Mesenchymal stem cell (in vitro differentiated cells and primary cell): ENCODE data around the gene TMEM178A.

ENCODE experiments used
- DNase-seq: peaks from one replicate; pipeline ENCODE4 v3.0.0-alpha.2; 2013
- H2AFZ ChIP-seq: one replicate; pipeline ENCODE4 v1.6.1; 2013; ENCODE audit warnings: low read depth, mild to moderate bottlenecking, control low read depth, inconsistent platforms, low read length, moderate library complexity
- H2AK5ac ChIP-seq: 2 replicates; pipeline ENCODE4 v1.6.1; 2013; ENCODE audit warnings: low read length, moderate library complexity, mild to moderate bottlenecking, inconsistent platforms; ENCODE audit not compliant: severe bottlenecking
- H2BK120ac ChIP-seq: one replicate; pipeline ENCODE4 v1.6.1; 2013; ENCODE audit warnings: low read depth, mild to moderate bottlenecking, inconsistent platforms, low read length, moderate library complexity
- H2BK12ac ChIP-seq, 2 experiments: one replicate each; pipeline ENCODE4 v1.6.1; 2013; ENCODE audit warnings: inconsistent platforms in 2 of 2, low read length in 2 of 2, mild to moderate bottlenecking in 2 of 2, moderate library complexity in 2 of 2, control low read depth in 1 of 2
- H2BK15ac ChIP-seq: one replicate; pipeline ENCODE4 v1.6.1; 2013; ENCODE audit warnings: mild to moderate bottlenecking, low read depth, inconsistent platforms; ENCODE audit not compliant: poor library complexity, severe bottlenecking
- H2BK5ac ChIP-seq: 2 replicates; pipeline ENCODE4 v1.6.1; 2013; ENCODE audit warnings: low read depth, mild to moderate bottlenecking, low read length, control low read depth, inconsistent platforms; ENCODE audit not compliant: poor library complexity, severe bottlenecking
- H3K14ac ChIP-seq, 2 experiments: one replicate each; pipeline ENCODE4 v1.6.1; 2013; ENCODE audit warnings: inconsistent platforms in 2 of 2, low read length in 2 of 2, control low read depth in 1 of 2, mild to moderate bottlenecking in 1 of 2, moderate library complexity in 1 of 2
- H3K18ac ChIP-seq, 2 experiments: one replicate each; pipeline ENCODE4 v1.6.1; 2013; ENCODE audit warnings: inconsistent platforms in 2 of 2, low read length in 2 of 2, control low read depth in 1 of 2, low read depth in 1 of 2, mild to moderate bottlenecking in 1 of 2
- H3K23ac ChIP-seq, 2 experiments: one replicate each; pipeline ENCODE4 v1.6.1; 2013; ENCODE audit warnings: inconsistent platforms in 2 of 2, low read length in 2 of 2, mild to moderate bottlenecking in 2 of 2, moderate library complexity in 2 of 2, control low read depth in 1 of 2
- H3K27ac ChIP-seq: 2 replicates; pipeline ENCODE4 v1.5.1; 2013; ENCODE audit warnings: mild to moderate bottlenecking, moderate library complexity, low read length, control low read depth, inconsistent platforms; ENCODE audit not compliant: poor library complexity, severe bottlenecking
- H3K27me3 ChIP-seq, 2 experiments: 2 replicates each; pipeline versions ENCODE4 v1.6.1 to v1.7.0; 2013; ENCODE audit warnings: low read length in 2 of 2, mild to moderate bottlenecking in 2 of 2, moderate library complexity in 2 of 2, control low read depth in 1 of 2, inconsistent platforms in 1 of 2; ENCODE audit not compliant: control insufficient read depth in 1 of 2, insufficient read depth in 1 of 2
- H3K36me3 ChIP-seq, 2 experiments: 2 replicates each; pipeline versions ENCODE4 v1.6.1 to v1.7.0; 2013; ENCODE audit warnings: low read length in 2 of 2, control low read depth in 1 of 2, inconsistent platforms in 1 of 2, low read depth in 1 of 2, mild to moderate bottlenecking in 1 of 2; ENCODE audit not compliant: insufficient read depth in 2 of 2, control insufficient read depth in 1 of 2
- H3K4ac ChIP-seq, 2 experiments: one replicate each; pipeline ENCODE4 v1.6.1; 2013; ENCODE audit warnings: inconsistent platforms in 2 of 2, low read length in 2 of 2, mild to moderate bottlenecking in 2 of 2, moderate library complexity in 2 of 2, control low read depth in 1 of 2, low read depth in 1 of 2
- H3K4me1 ChIP-seq: 2 replicates; pipeline ENCODE4 v1.6.1; 2013; ENCODE audit warnings: low read depth, low read length, control low read depth; ENCODE audit not compliant: control insufficient read depth, insufficient read depth
- H3K4me2 ChIP-seq: 2 replicates; pipeline ENCODE4 v1.6.1; 2013; ENCODE audit warnings: low read length, mild to moderate bottlenecking, inconsistent platforms; ENCODE audit not compliant: poor library complexity, severe bottlenecking
- H3K4me3 ChIP-seq, 2 experiments: 2 replicates each; pipeline versions ENCODE4 v1.5.1 to v1.7.0; 2013; ENCODE audit warnings: low read length in 2 of 2, mild to moderate bottlenecking in 2 of 2, control low read depth in 1 of 2, low read depth in 1 of 2; ENCODE audit not compliant: insufficient read depth in 1 of 2
- H3K79me1 ChIP-seq: replicated peaks from 2 replicates; pipeline ENCODE4 v1.6.1; 2013; ENCODE audit warnings: mild to moderate bottlenecking, control low read depth, low read length, inconsistent platforms; ENCODE audit not compliant: poor library complexity, severe bottlenecking
- H3K9ac ChIP-seq: 2 replicates; pipeline ENCODE4 v1.7.0; 2013; ENCODE audit warnings: mild to moderate bottlenecking, low read length, moderate library complexity
- H3K9me3 ChIP-seq: 2 replicates; pipeline ENCODE4 v1.7.0; 2013; ENCODE audit warnings: mild to moderate bottlenecking, low read length; ENCODE audit not compliant: control insufficient read depth
- H4K8ac ChIP-seq: one replicate; pipeline ENCODE4 v1.6.1; 2013; ENCODE audit warnings: inconsistent platforms, mild to moderate bottlenecking, low read length, moderate library complexity
- H4K91ac ChIP-seq: one replicate; pipeline ENCODE4 v1.6.1; 2013; ENCODE audit warnings: mild to moderate bottlenecking, low read length, inconsistent platforms
- WGBS: methylation state at CpG from one replicate; pipeline ENCODE4 v1.1.7; 2013; ENCODE audit warnings: mixed read lengths; 5-methylcytosine and 5-hydroxymethylcytosine counted together

Gene TMEM178A

GRCh38 chr2:39732482-39732881 lies 66.8 kb downstream of the TMEM178A start:
- Histone ChIP-seq H3K9me3 (no peaks in the 10 kb centered on the region), H3K14ac (no peak overlapping the region), H4K91ac (no peak overlapping the region), H3K4me2 (no peak overlapping the region), H3K4me1 (peaks cover 12% of the 10 kb centered on the region), H3K27ac (no peak overlapping the region), H2AFZ (no peak overlapping the region), H3K18ac (peak overlapping the region in 1 of 2 experiments; percentile 3), H3K36me3 (peaks cover 0 to 44% of the 10 kb centered on the region in 2 experiments), H4K8ac (no peak overlapping the region), H2BK15ac (no peak overlapping the region), H3K79me1 (peaks cover 18% of the 10 kb centered on the region), H3K4me3 (no peak overlapping the region), H3K9ac (no peak overlapping the region), H2BK12ac (no peak overlapping the region), H2AK5ac (no peak overlapping the region), H3K23ac (no peak overlapping the region), H3K27me3 (no peaks in the 10 kb centered on the region), H2BK120ac (no peak overlapping the region), H2BK5ac (no peak overlapping the region), H3K4ac (no peak overlapping the region)
- no peak for DNase-seq
- WGBS, result 100% methylated on average over 1 of the region's 1 CpG

DNA sequence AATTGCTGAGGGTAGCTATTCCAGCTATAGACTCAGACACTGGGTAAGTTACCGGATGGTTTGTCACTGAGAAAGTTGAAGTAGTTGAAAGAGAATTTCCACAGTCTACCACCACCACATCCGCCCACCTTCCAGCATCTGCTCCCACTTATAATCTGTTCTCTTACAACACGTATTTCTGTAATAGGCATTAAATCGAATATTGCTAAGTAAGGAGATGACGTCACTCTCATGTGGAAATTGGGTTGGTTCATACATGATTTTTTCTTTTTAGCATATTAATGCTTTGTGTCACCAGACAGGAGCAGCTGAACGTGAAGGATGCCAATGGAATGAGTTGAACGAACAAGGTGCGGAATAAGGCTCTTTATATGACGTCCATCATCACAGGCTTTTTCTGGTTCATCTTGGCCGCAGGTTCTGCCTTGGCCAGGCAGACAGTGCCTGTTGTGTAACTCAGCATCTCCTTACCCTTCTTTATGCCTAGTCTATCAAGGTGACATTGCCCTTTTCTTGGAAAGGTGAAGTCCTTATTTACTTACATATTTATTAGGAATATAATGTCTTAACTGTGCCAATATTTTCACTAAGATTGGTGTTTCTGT lies 67.5 kb downstream of the TMEM178A start:
- no peak overlapping the region for H2BK15ac ChIP-seq
- no peak overlapping the region for H2AFZ ChIP-seq
- no peak for DNase-seq
- H4K8ac ChIP-seq, result no peak overlapping the region
- H2AK5ac ChIP-seq, result no peak overlapping the region
- H2BK120ac ChIP-seq, result no peak overlapping the region
- no peak overlapping the region for H3K4me2 ChIP-seq
- no peak overlapping the region for H3K23ac ChIP-seq
- H3K36me3 ChIP-seq, result peaks cover 0 to 49% of the 10 kb centered on the region in 2 experiments
- H3K4me1 ChIP-seq, result peaks cover 18% of the 10 kb centered on the region
- H3K4ac ChIP-seq, result no peak overlapping the region
- no peak overlapping the region for H3K27ac ChIP-seq
- H3K18ac ChIP-seq, result no peak overlapping the region
- no peak overlapping the region for H4K91ac ChIP-seq
- 99% methylated on average over 9 of the region's 10 CpGs for WGBS
- H2BK12ac ChIP-seq, result no peak overlapping the region
- no peaks in the 10 kb centered on the region for H3K27me3 ChIP-seq
- H3K4me3 ChIP-seq, result no peak overlapping the region
- H2BK5ac ChIP-seq, result no peak overlapping the region
- H3K9me3 ChIP-seq, result no peaks in the 10 kb centered on the region
- H3K14ac ChIP-seq, result no peak overlapping the region
- peaks cover 18% of the 10 kb centered on the region for H3K79me1 ChIP-seq
- no peak overlapping the region for H3K9ac ChIP-seq

- H4K91ac ChIP-seq, result no peak overlapping the region
- peaks cover 20% of the 10 kb centered on the region for H3K4me1 ChIP-seq
- peaks cover 0 to 58% of the 10 kb centered on the region in 2 experiments for H3K36me3 ChIP-seq
- no peak overlapping the region for H3K4me3 ChIP-seq
- no peaks in the 10 kb centered on the region for H3K27me3 ChIP-seq
- no peak overlapping the region for H2AK5ac ChIP-seq
- no peak overlapping the region for H3K4ac ChIP-seq
- no peak overlapping the region for H3K9ac ChIP-seq
- H3K27ac ChIP-seq, result no peak overlapping the region
- H4K8ac ChIP-seq, result no peak overlapping the region
- H2BK15ac ChIP-seq, result no peak overlapping the region
- no peak for DNase-seq
- no peak overlapping the region for H2BK5ac ChIP-seq
- H3K14ac ChIP-seq, result no peak overlapping the region
- no peak overlapping the region for H3K4me2 ChIP-seq
- H2AFZ ChIP-seq, result no peak overlapping the region
- H3K18ac ChIP-seq, result no peak overlapping the region
- H3K9me3 ChIP-seq, result no peaks in the 10 kb centered on the region
- H3K79me1 ChIP-seq, result peaks cover 18% of the 10 kb centered on the region
- H2BK12ac ChIP-seq, result no peak overlapping the region
- no peak overlapping the region for H2BK120ac ChIP-seq
- H3K23ac ChIP-seq, result no peak overlapping the region
These were observed 68.7 kb downstream of the TMEM178A start for GRCh38 chr2:39734445-39734844.

GRCh38 chr2:39735648-39736047 lies 69.9 kb downstream of the TMEM178A start:
- no peak for DNase-seq
- H2BK12ac ChIP-seq, result peak overlapping the region in 1 of 2 experiments; percentile 11
- H3K36me3 ChIP-seq, result peaks cover 0 to 65% of the 10 kb centered on the region in 2 experiments
- peak overlapping the region; percentile 3 for H2AK5ac ChIP-seq
- no peak overlapping the region for H2AFZ ChIP-seq
- H3K18ac ChIP-seq, result no peak overlapping the region
- H2BK120ac ChIP-seq, result no peak overlapping the region
- H4K8ac ChIP-seq, result no peak overlapping the region
- H3K4me2 ChIP-seq, result no peak overlapping the region
- H3K23ac ChIP-seq, result no peak overlapping the region
- no peak overlapping the region for H3K9ac ChIP-seq
- 98% methylated on average over 3 of the region's 3 CpGs for WGBS
- peaks cover 20% of the 10 kb centered on the region for H3K4me1 ChIP-seq
- no peak overlapping the region for H2BK5ac ChIP-seq
- H3K27me3 ChIP-seq, result no peaks in the 10 kb centered on the region
- H3K9me3 ChIP-seq, result no peaks in the 10 kb centered on the region
- H3K14ac ChIP-seq, result no peak overlapping the region
- peak overlapping the region; percentile 20 for H3K27ac ChIP-seq
- H3K79me1 ChIP-seq, result peaks cover 15% of the 10 kb centered on the region
- H4K91ac ChIP-seq, result no peak overlapping the region
- H3K4me3 ChIP-seq, result no peak overlapping the region
- no peak overlapping the region for H2BK15ac ChIP-seq
- H3K4ac ChIP-seq, result no peak overlapping the region
